GM12878 (cell line): ENCODE results near the gene RAB30. TPM values are rescaled to one million over a fixed set of nuclear protein-coding genes. Genes with fewer than 3 reads are reported as not detected.

ENCODE experiments used
- ATAC-seq: fragments of 200-7000 bp; cut with Tn5 transposase; 3 replicates; pipeline ENCODE4 v1.9.1; 2020; ENCODE audit warnings: mild to moderate bottlenecking, moderate library complexity
- BruUV-seq: library from RNA; stranded (reverse); fragments of 400-500 nt; replicated peaks from 2 replicates; lab custom pipeline; 2021; lab: Mats Ljungman, UMichigan
- CTCF ChIA-PET: fragments of 300-600 bp; sonication (Branson Sonifier 250); formaldehyde crosslinking; extraction: SDS; loops from one replicate; lab custom pipeline; 2021; ENCODE audit warnings: inconsistent platforms; lab: Yijun Ruan, JAX
- POLR2A ChIA-PET: fragments of 350-600 bp; formaldehyde crosslinking; extraction: SDS; loops from one replicate; lab custom pipeline; 2021; ENCODE audit warnings: inconsistent platforms; lab: Charles Lee
- RAD21 ChIA-PET: fragments of 300-600 bp; sonication (Branson Sonifier 250); formaldehyde crosslinking; loops from one replicate; lab custom pipeline; 2023; ENCODE audit warnings: antibody characterized with exemption; ENCODE audit not compliant: unreplicated experiment; lab: Charles Lee
- SMC1A ChIA-PET: fragments of 300-600 bp; sonication (Branson Sonifier 250); formaldehyde crosslinking; loops from one replicate; lab custom pipeline; 2023; ENCODE audit not compliant: unreplicated experiment, uncharacterized antibody; lab: Charles Lee
- DNase-seq: peaks from one replicate; pipeline ENCODE4 v3.0.0-alpha.2; 2011; ENCODE audit warnings: low read depth, low spot score
- FAIRE-seq: peaks from 3 replicates; lab custom pipeline; 2011; peaks lifted over from hg19 to GRCh38; lab: Jason Lieb, UNC
- H2AFZ ChIP-seq: 2 replicates; pipeline ENCODE4 v1.6.0; 2011; ENCODE audit warnings: low read depth, low read length, control low read depth; ENCODE audit not compliant: control insufficient read depth
- H3K27ac ChIP-seq: 2 replicates; pipeline ENCODE4 v1.5.1; 2011; ENCODE audit warnings: control low read depth; ENCODE audit not compliant: control insufficient read depth, insufficient read depth
- H3K27me3 ChIP-seq, 2 experiments: replicated peaks in 1 of 2; 2 replicates each; pipeline versions ENCODE4 v1.6.0 to v1.6.1; 2011; ENCODE audit warnings: low read length in 1 of 2; ENCODE audit not compliant: control insufficient read depth in 2 of 2, insufficient read depth in 2 of 2
- H3K36me3 ChIP-seq, 2 experiments: 2 replicates each; pipeline ENCODE4 v1.5.1; 2011; ENCODE audit warnings: low read length in 1 of 2; ENCODE audit not compliant: control insufficient read depth in 2 of 2, insufficient read depth in 2 of 2
- H3K4me1 ChIP-seq: 2 replicates; pipeline ENCODE4 v1.6.1; 2011; ENCODE audit warnings: mild to moderate bottlenecking, low read length, moderate library complexity, mixed read lengths; ENCODE audit not compliant: control insufficient read depth, insufficient read depth
- H3K4me2 ChIP-seq: 2 replicates; pipeline ENCODE4 v1.6.0; 2011; ENCODE audit warnings: control low read depth; ENCODE audit not compliant: control insufficient read depth, insufficient read depth
- H3K4me3 ChIP-seq: fragments of 200-600 bp; sonication (generic); 2 replicates; pipeline ENCODE4 v1.5.1; 2016
- H3K79me2 ChIP-seq: 2 replicates; pipeline ENCODE4 v1.6.0; 2011; ENCODE audit warnings: low read length; ENCODE audit not compliant: control insufficient read depth, insufficient read depth
- H3K9ac ChIP-seq: 2 replicates; pipeline ENCODE4 v1.8.0; 2011; ENCODE audit warnings: low read length, control low read depth, mixed read lengths; ENCODE audit not compliant: control insufficient read depth, insufficient read depth
- H3K9me3 ChIP-seq: replicated peaks from 3 replicates; pipeline ENCODE4 v1.5.1; 2011; ENCODE audit warnings: mild to moderate bottlenecking, low read length; ENCODE audit not compliant: control insufficient read depth, insufficient read depth
- H4K20me1 ChIP-seq: 2 replicates; pipeline ENCODE4 v1.6.0; 2011; ENCODE audit not compliant: control insufficient read depth, insufficient read depth
- IKZF1 ChIP-seq: fragments of 450-650 bp; conservative IDR thresholded peaks from 2 replicates; pipeline ENCODE4 v1.6.1; 2017; ENCODE audit warnings: antibody characterized with exemption, mild to moderate bottlenecking
- RAD21 ChIP-seq: IDR thresholded peaks from 2 replicates; pipeline ENCODE4 v1.6.1; 2011; ENCODE audit warnings: mild to moderate bottlenecking, low read depth, low read length, moderate library complexity; ENCODE audit not compliant: insufficient read depth
- SMC3 ChIP-seq: IDR thresholded peaks from 2 replicates; pipeline ENCODE4 v1.6.1; 2011; ENCODE audit warnings: low read length, improper control_type of control experiment, borderline replicate concordance
- SREBF2 ChIP-seq: IDR thresholded peaks from 2 replicates; pipeline ENCODE4 v1.6.1; 2012; ENCODE audit warnings: mild to moderate bottlenecking, low read length
- TAF1 ChIP-seq: IDR thresholded peaks from 2 replicates; pipeline ENCODE4 v1.6.1; 2011; ENCODE audit warnings: mild to moderate bottlenecking, low read depth, low read length, borderline replicate concordance
- WGBS: methylation state at CpG from one replicate; pipeline ENCODE4 v1.1.6; 2016; ENCODE audit warnings: low lambda C conversion rate; ENCODE audit not compliant: insufficient replicate concordance, insufficient coverage; ENCODE audit errors: missing lambda C conversion rate; 5-methylcytosine and 5-hydroxymethylcytosine counted together
- in situ Hi-C: fragments of 300-500 bp; cut with MboI; formaldehyde crosslinking; loops from 9 replicates; pipeline ENCODE4 v1.14.3; 2018; ENCODE audit warnings: mixed read lengths
- intact Hi-C: fragments of 100-400 bp; cut with micrococcal nuclease; formaldehyde crosslinking; loops from one replicate; pipeline ENCODE4 v1.14.2; 2022; ENCODE audit not compliant: unreplicated experiment
- polyA plus RNA-seq, 11 experiments: library from polyadenylated mRNA; depleted of rRNA in 4 of 11; unstranded in 6 of 11; stranded (reverse) in 5 of 11; fragments of >200 nt; fragmentation: Nextera tagmentation in 4 of 11; fragmentation: Illumina TruSeq in 1 of 11; extraction: Ambion mirVana in 4 of 11; extraction: Trizol in 1 of 11; gene quantifications; 1 replicate in 1 of 11; 2 replicates in 10 of 11; pipeline versions ENCODE4 v1.2.1 to v1.2.3, GENCODE V29; 2011 to 2016; ENCODE audit warnings: inconsistent platforms in 2 of 11, missing spikeins in 2 of 11, low read depth in 1 of 11
- total RNA-seq, 4 experiments: library from RNA; depleted of rRNA in 3 of 4; stranded (reverse); fragments of >200 nt in 3 of 4; fragmentation: Illumina TruSeq in 1 of 4; extraction: Trizol in 1 of 4; gene quantifications; 2 replicates each; pipeline versions ENCODE4 v1.2.1 to v1.2.3, GENCODE V29; 2013 to 2021

The RAB30 gene
- total and polyA plus RNA-seq, 10 of the 15 experiments (the other 5 are each of a cell fraction or from before 2014, with no cell fraction given), result 9.8 to 26.7 (median 19.2) TPM

DNA sequence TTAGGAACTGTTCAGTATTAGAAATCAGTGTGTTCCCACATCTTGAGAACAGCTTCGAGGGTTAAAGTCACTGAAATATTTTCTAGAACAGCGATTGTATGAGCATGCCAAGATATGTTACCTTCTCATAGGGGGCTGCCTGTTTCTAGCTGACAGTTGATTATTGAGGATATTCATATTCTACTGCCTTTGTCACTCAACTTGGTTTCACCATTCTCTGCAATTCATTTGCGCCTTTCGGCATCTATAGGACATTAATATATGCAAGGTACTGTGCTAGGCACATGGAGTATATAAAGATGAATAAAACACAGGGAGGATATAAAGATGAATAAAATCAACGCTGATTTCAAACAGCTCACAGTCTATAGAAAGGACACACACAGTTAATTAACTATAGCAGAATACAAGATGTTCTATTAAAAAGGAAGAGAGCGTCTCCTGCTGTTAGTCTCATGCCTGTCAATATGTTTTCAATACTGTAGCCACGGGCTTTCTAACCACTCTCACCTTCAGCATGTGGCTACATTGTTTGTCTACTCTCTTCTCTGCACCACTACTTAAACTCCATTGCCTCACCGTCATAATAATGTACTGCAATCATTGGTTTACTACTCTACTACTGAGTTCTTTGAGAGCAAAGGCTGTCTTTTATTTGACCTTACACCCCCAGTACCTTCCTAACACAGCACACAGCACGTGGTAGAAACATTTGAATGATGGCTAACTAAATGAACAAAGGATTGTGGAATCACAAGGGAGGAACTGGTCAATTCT, 81.9 kb downstream of the RAB30 start:
- Histone ChIP-seq H3K79me2 (no peaks in the 10 kb centered on the region), H3K9me3 (no peaks in the 10 kb centered on the region), H2AFZ (no peak overlapping the region), H3K4me3 (no peak overlapping the region), H3K27me3 (no peaks in the 10 kb centered on the region), H3K4me1 (peaks cover 9% of the 10 kb centered on the region; the same call in 1 of the 2 replicates), H3K36me3 (peaks cover 2 to 11% of the 10 kb centered on the region in 2 experiments), H3K4me2 (no peak overlapping the region), H4K20me1 (no peaks in the 10 kb centered on the region), H3K27ac (no peak overlapping the region)
- POLR2A ChIA-PET, result interaction anchor here (0.9 to 12.1 kb wide), 3 partner anchors 19 to 167 kb away, joined by 3 to 142 read pairs (median 6); partner anchors contain the start of genes PCF11 and RAB30
- in situ Hi-C loops (no loop called here), intact Hi-C loops (no loop called here)
- SMC1A ChIA-PET, result interaction anchor here (0.8 to 1.7 kb wide), 13 partner anchors 9 to 260 kb away, joined by 3 to 7 read pairs (median 4); partner anchors contain the start of gene RAB30
- FAIRE-seq, result no peak
- 87% methylated on average over 9 of the region's 9 CpGs for WGBS
- CTCF ChIA-PET, result interaction anchor here (0.8 to 1.7 kb wide), 11 partner anchors 8 to 123 kb away, joined by 3 to 5 read pairs (median 4); no protein-coding TSS in a partner anchor
- TF ChIP-seq SREBF2 (no peak), IKZF1 (no peak), SMC3 (peak; percentile 20; the same call in 1 of the 2 replicates), RAD21 (0 out of 2 replicates have a peak, but pooled peaks have one; percentile 20), TAF1 (no peak)
- TF ChIP-seq, all 136 proteins: peak for 2
- peak; percentile 23; the same call in 2 of the 3 replicates for ATAC-seq
- H3K9ac ChIP-seq, result no peak overlapping the region
- no peak for DNase-seq
- RAD21 ChIA-PET, result interaction anchor here (1.0 to 1.1 kb wide), 2 partner anchors 72 to 73 kb away, joined by 3 read pairs; no protein-coding TSS in a partner anchor
- BruUV-seq, result no TSS peak
